Measurements from ENCODE around the gene TMEM106B.
"Not testable (repeated sequence)": the region's sequence is repeated elsewhere in the genome, so short reads cannot be mapped to it uniquely, and the experiment has no call there.

TMEM106B gene

GRCh38 chr7:12220389-12221046 is 9.4 kb downstream of the TMEM106B start:
- TF ChIP-seq, protein P1, sequence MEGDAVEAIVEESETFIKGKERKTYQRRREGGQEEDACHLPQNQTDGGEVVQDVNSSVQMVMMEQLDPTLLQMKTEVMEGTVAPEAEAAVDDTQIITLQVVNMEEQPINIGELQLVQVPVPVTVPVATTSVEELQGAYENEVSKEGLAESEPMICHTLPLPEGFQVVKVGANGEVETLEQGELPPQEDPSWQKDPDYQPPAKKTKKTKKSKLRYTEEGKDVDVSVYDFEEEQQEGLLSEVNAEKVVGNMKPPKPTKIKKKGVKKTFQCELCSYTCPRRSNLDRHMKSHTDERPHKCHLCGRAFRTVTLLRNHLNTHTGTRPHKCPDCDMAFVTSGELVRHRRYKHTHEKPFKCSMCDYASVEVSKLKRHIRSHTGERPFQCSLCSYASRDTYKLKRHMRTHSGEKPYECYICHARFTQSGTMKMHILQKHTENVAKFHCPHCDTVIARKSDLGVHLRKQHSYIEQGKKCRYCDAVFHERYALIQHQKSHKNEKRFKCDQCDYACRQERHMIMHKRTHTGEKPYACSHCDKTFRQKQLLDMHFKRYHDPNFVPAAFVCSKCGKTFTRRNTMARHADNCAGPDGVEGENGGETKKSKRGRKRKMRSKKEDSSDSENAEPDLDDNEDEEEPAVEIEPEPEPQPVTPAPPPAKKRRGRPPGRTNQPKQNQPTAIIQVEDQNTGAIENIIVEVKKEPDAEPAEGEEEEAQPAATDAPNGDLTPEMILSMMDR (IDR thresholded peaks at IDR 0.05; ENCODE audit: low read depth, low read length) = no peak
- H3K4me3 ChIP-seq (ENCODE audit: low read depth, low read length) = no peak overlapping the region

DNA sequence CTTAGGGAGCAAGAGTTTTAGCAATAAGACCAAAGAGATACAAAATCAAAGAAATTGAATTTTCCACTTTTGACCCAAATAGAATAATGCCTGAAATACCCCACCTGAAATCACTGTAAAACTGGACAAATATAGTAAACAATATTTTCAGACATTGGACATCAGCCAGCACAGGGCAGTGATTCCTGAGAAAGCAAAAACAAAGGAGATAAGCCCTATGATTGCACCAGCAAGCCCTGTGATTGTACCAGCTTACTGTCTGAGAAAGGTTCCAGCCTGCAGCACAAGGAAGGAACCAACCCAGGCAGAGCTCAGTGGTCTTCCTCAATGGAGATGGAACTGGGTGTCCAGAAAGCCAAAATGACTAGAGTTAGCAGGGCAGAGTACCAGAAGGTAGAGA is 10.3 kb downstream of the TMEM106B start:
- no peak overlapping the region for H3K4me3 ChIP-seq (ENCODE audit: low read depth, low read length)
- TF ChIP-seq, protein P1 (IDR thresholded peaks at IDR 0.05; ENCODE audit: low read depth, low read length) = no peak

- TF ChIP-seq, protein P1 (IDR thresholded peaks at IDR 0.05; ENCODE audit: low read depth, low read length) = no peak
Observed at GRCh38 chr7:12222889-12223579, 11.9 kb downstream of the TMEM106B start.

GRCh38 chr7:12225017-12225416 is 13.9 kb downstream of the TMEM106B start:
- not testable (repeated sequence) for H3K4me3 ChIP-seq (ENCODE audit: low read depth, low read length)

More at GRCh38 chr7:12222889-12223579, 11.9 kb downstream of the TMEM106B start:
- no peak overlapping the region for H3K4me3 ChIP-seq (ENCODE audit: low read depth, low read length)

DNA sequence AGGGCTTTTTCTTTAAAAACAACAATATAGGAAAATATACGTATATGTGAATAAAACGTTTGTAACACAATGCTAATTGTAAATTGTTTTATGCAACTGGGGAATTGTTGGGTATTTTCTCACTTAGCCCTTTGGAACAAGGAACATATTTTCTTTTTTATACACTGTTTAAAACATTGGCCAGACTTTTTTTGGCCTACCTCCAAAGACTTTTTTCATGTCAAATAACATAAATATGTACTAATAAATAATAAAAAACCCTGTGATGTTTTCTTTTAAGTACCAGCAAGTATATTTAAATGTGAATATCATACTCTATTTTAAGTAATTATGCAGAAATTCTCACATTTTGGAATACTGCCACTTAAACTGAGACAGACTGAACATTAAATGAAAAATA is 15.7 kb downstream of the TMEM106B start:
- TF ChIP-seq, protein P1 (IDR thresholded peaks at IDR 0.05; ENCODE audit: low read depth, low read length) = no peak
- no peak overlapping the region for H3K4me3 ChIP-seq (ENCODE audit: low read depth, low read length)

DNA sequence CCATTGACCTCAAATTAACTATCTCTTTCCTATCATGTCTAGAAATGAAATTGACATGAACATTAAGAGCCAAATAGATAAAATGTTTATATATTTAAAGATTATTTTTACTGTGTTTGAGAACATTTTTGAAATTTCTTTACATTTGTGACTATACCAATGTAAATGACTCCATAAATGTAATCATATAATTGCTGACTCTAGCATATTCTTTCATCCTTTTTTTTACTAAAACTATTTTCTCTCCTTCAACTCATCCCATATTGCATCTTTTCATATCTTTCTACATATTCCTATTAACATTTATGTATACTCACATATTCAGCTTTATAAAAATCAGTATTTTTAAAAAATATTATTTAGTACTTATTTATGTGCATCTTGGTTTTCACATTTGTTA is 16.9 kb downstream of the TMEM106B start:
- H3K4me3 ChIP-seq (ENCODE audit: low read depth, low read length) = no peak overlapping the region
- TF ChIP-seq, protein P1 (IDR thresholded peaks at IDR 0.05; ENCODE audit: low read depth, low read length) = no peak

GRCh38 chr7:12229046-12229445 is 18.0 kb downstream of the TMEM106B start:
- TF ChIP-seq, protein P1 (IDR thresholded peaks at IDR 0.05; ENCODE audit: low read depth, low read length) = no peak
- H3K4me3 ChIP-seq (ENCODE audit: low read depth, low read length) = no peak overlapping the region
